GM12891 (cell line): ENCODE measurements around the gene SLC9A9.

ENCODE experiments used
- POLR2A ChIP-seq: IDR thresholded peaks from 2 replicates; pipeline ENCODE4 v1.6.1; 2011; ENCODE audit warnings: low read depth, low read length, control low read depth
- POLR2AphosphoS5 ChIP-seq: IDR thresholded peaks from 2 replicates; pipeline ENCODE4 v1.6.1; 2011; ENCODE audit warnings: low read depth, low read length, control low read depth
- TAF1 ChIP-seq: IDR thresholded peaks from 2 replicates; pipeline ENCODE4 v1.6.1; 2011; ENCODE audit warnings: low read depth, low read length, control low read depth

GRCh38 chr3:143352850-143353550 is 495.3 kb downstream of the SLC9A9 start:
- TF ChIP-seq POLR2A (no peak), POLR2AphosphoS5 (no peak), TAF1 (no peak)
